HG02938 (cell line): ENCODE results near the gene CDH23.

ENCODE experiments used
- ATAC-seq: cut with Tn5 transposase; IDR thresholded peaks from one replicate; pipeline ENCODE4 v1.9.1; 2021; ENCODE audit warnings: mild to moderate bottlenecking, moderate library complexity; ENCODE audit not compliant: unreplicated experiment

Gene CDH23

GRCh38 chr10:71671994-71672946, 275.6 kb downstream of the CDH23 start:
- no peak for ATAC-seq

- ATAC-seq, result no peak
Measured at GRCh38 chr10:71675295-71675970, 278.7 kb downstream of the CDH23 start.

- ATAC-seq, result no peak
Measured at GRCh38 chr10:71677261-71677660, 280.5 kb downstream of the CDH23 start.

- no peak for ATAC-seq
Measured at GRCh38 chr10:71678057-71678805, 281.5 kb downstream of the CDH23 start.

DNA sequence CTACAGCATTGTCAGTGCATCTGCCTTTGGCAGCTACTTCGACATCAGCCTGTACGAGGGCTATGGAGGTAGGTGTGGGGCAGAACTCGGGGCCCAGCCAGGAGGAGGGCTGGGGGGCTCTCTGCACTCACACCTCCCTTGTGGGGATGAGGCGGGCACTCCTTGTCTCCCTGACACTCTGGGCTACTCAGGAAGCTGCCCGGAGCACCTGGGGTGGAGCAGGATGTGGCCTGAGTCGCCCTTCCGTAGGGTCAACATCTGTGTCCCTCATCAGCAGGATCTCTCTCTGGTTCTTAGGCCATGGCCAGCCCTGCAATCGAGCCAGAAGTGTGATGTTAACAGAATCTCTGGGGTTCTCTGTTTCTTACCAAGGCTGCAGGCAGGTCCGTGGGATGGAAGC, 282.7 kb downstream of the CDH23 start:
- no peak for ATAC-seq

GRCh38 chr10:71681977-71682376, 285.3 kb downstream of the CDH23 start:
- ATAC-seq, result no peak

DNA sequence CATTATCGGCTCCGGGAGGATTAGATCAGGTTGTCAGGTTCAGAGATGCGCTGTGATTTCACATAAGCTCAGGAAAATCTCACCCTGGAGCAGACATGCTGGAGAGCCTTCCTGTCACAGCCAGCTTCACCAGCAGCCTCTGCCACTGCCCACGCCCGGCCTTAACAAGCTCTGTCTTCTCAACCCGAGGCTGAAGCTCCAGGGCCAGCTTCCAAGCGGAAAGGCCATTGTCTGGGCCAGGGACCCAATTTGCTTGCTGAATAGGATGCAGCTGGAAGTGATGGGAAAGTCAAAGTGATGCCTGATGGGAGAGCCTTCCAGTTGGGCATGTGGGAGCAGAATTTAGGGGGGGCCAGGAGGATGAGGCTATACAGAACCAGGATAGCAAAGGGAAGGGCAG, 286.6 kb downstream of the CDH23 start:
- no peak for ATAC-seq

DNA sequence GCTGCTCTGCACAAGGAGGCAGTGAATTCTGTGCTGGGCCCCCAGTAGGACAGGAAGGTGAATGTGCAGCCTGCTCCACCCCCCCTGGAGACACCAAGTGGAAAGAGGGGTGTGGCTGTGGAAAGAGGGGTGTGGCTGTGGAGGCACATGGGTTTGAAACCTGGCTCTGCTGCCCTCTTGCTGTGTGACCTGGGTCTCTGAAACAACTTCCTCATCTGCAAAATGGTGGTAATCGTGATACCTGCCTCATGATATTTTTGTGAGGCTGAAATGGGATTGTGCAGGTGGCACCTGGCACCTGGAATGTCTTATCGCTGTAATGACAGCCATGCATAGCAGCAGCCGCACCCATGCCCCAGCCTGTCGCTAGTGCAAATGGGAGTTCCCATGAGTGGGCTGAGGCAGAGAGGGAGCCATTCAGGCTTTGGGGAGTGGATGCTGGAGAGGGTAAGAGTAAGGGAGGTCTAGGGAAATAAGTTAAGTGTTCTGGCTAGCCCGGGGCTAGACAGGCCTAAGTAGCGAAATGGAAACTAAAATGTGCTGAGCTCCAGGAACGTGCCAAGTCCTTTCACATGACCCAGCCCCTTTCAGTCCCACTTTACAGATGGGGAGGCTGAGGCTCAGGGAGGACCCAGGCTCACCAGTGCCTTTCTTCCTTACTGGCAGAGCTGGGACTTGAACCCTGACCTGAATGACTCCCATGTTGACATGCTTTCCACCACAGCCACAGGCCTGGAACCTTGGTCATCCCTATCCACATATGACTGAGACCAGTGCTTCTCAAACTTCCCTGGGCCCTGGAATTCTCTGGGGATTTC, 287.8 kb downstream of the CDH23 start:
- no peak for ATAC-seq

GRCh38 chr10:71685554-71686232, 289.0 kb downstream of the CDH23 start:
- ATAC-seq, result no peak

DNA sequence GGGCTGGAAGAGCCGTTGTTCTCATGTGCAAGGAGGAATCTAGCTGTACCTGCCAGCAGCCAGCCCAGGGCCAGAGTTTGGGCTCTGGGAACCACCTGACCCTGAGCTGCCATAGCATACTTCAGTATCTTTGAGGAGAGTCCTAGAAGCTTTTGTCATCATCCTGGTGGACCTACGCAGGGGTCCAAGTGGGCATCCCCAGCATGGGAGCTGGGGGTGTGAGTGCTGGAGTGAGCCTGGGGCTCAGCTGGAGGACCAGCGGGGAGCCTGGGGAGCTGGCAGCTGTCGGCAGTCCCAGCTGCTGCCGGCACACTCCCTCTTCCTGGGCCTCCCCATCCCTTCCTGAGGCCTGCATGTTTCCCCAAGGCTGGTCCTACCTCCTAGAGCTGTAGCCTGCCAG, 290.4 kb downstream of the CDH23 start:
- ATAC-seq, result no peak

GRCh38 chr10:71687480-71687879, 290.8 kb downstream of the CDH23 start:
- ATAC-seq, result no peak

- no peak for ATAC-seq
Measured at GRCh38 chr10:71688256-71688655, 291.5 kb downstream of the CDH23 start.

DNA sequence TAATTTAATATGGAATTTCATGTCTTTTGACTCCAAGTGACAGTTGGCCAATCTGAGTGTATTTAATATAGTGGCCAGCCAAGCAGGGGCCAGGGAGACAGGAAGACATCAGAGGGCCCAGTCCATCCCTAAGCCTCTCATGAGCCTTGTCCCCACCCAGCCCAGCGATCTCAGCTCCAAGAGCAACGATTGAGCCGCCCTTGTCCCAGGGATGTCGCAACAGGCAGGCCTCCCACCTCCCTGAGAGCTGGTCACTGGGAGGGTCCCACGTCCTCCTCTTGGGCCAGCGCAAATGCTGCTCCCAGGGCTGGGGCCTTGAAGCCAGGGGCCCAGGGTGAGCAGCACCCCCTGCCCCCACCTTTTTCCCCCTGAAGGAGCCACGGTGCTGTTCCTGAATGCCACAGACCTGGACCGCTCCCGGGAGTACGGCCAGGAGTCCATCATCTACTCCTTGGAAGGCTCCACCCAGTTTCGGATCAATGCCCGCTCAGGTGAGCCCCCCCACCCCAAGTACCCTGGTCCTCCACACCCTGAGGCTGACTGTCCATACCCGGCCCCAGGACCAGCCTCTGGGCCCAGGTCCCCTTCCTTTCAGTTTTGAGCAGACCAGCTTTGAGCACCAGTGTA, 293.5 kb downstream of the CDH23 start:
- ATAC-seq, result no peak

- ATAC-seq, result no peak
Measured at GRCh38 chr10:71691405-71691804, 294.7 kb downstream of the CDH23 start.

DNA sequence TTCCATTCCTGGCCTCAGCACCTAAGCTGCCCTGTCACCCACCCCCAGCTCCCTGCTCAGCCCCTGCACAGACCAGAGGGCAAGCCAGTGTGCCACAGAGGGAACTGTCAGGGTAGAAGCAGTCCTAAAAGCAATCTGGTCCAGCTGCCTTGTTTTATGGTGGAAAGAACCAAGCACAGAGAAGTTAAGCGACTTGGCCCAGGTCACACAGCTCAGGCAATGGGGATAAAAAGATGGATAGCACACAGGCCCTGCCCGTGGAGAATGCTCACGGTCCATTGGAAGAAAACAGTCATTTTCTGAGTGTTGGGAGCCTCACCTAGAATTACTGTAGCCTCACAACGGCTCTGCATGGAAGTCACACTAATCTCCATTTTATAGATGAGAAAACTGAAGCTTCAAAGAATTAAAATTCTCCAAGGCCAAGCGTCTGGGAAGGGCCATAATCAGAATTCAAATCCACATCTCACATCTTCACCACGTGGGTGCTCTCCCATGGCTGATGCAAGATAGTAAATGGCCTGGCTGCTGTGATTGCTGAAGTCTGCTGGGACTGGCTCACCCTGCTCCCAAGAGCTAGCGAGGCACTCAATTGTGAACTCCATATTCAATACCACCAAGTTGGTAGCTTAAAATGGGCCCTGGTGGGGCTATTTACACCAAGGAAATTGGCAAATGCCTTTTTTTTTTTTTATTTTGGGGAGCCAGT, 296.0 kb downstream of the CDH23 start:
- ATAC-seq, result no peak

DNA sequence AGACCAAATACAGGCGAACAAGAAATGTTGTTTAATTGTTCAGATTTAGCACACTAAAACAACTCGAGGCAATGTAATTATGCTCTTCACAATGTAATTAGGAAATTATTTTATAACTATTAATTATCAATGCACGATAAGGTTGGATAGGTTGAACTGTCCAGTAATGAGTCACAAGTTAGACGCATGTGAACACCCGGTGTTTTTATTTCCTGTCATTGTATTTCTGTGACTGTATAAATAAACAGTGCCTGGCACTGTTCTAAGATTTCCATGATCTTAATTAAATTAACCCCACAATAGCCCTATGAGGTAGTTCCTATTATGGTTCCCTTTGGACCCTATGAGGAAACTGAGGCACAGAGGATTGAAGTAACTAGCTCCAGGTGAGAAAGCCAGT, 296.7 kb downstream of the CDH23 start:
- no peak for ATAC-seq

- ATAC-seq, result peak; percentile 8
Measured at GRCh38 chr10:71694039-71694501, 297.4 kb downstream of the CDH23 start.

GRCh38 chr10:71694567-71694968, 297.8 kb downstream of the CDH23 start:
- ATAC-seq, result peak; percentile 84
